Testis (tissue), 3 donors: Measurements from ENCODE around the gene POLR3GL. TPM values are rescaled to one million over a fixed set of nuclear protein-coding genes. Genes with fewer than 3 reads are reported as not detected.

Experiments
- DNase-seq: peaks from one replicate; pipeline ENCODE4 v3.0.0-alpha.2; 2019
- H3K27ac ChIP-seq, 2 donors: fragments of 200-600 bp; sonication (generic); one replicate each; pipeline ENCODE4 v1.5.1; 2019
- H3K27me3 ChIP-seq: fragments of 200-600 bp; sonication (generic); one replicate; pipeline ENCODE4 v1.5.1; 2019
- H3K36me3 ChIP-seq: fragments of 200-600 bp; sonication (generic); one replicate; pipeline ENCODE4 v1.5.1; 2017; ENCODE audit warnings: low read depth; ENCODE audit errors: missing control alignments
- H3K4me1 ChIP-seq: fragments of 200-600 bp; sonication (generic); one replicate; pipeline ENCODE4 v1.5.1; 2019
- H3K4me3 ChIP-seq, 2 donors: fragments of 200-600 bp; sonication (generic); one replicate each; pipeline ENCODE4 v1.5.1; 2017 to 2019
- H3K9me3 ChIP-seq: fragments of 200-600 bp; sonication (generic); one replicate; pipeline ENCODE4 v1.5.1; 2017
- POLR2A ChIP-seq: fragments of 450-650 bp; IDR thresholded peaks from one replicate; pipeline ENCODE4 v1.6.1; 2017; ENCODE audit warnings: antibody characterized with exemption, mild to moderate bottlenecking, moderate library complexity
- WGBS, 2 donors: methylation state at CpG; one replicate each; pipeline ENCODE4 v1.1.5; 2018; 5-methylcytosine and 5-hydroxymethylcytosine counted together
- intact Hi-C: fragments of 100-400 bp; cut with DNase I; formaldehyde crosslinking; loops from one replicate; pipeline ENCODE4 v1.15.1; 2023; ENCODE audit warnings: low total_unique reads
- polyA plus RNA-seq: library from polyadenylated mRNA; stranded (reverse); fragments of 350-450 nt; fragmentation: Illumina TruSeq; extraction: RNeasy Lipid Tissue Mini Kit (QIAGEN cat#74804); gene quantifications from one replicate; pipeline ENCODE4 v1.2.3, GENCODE V29; 2014; ENCODE audit warnings: low read depth, low replicate concordance; ENCODE audit not compliant: insufficient read depth
- total RNA-seq, 2 donors: library from RNA; depleted of rRNA; stranded (reverse); fragments of >200 nt; gene quantifications; one replicate each; pipeline ENCODE4 v1.2.3, GENCODE V29; 2016
- TF ChIP-seq, protein P1 (sequence below), 3 experiments: fragments of 450-650 bp in 2 of 3; fragments of 200-600 bp in 1 of 3; sonication (generic) in 1 of 3; IDR thresholded peaks; one replicate each; pipeline ENCODE4 v1.5.1; 2016 to 2019; ENCODE audit warnings: antibody characterized with exemption in 3 of 3, mild to moderate bottlenecking in 2 of 3, moderate library complexity in 1 of 3

The POLR3GL gene
- total and polyA plus RNA-seq, 3 donors from 2014 or later, result 20.9 to 37.9 (median 23.5) TPM

DNA sequence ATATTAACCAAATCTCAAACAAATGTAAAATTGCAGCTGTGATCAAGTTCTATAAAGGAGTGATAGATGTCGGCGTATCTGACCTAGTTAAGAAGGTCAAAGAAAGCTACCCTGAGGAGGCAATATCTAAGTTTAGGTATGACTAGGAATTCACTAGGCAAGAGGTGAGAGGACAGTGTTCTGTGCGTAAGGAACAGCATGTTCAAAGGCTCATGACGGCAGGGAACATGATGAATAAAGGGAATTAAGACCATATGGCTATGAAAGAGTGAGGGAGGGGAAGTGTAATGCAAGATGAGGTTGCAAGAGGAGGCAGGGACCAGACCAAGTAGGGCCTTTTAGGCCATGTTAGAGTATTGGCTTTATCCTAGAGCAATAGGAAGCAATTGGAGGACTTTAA lies 15.3 kb upstream of the POLR3GL start:
- TF ChIP-seq, protein P1, sequence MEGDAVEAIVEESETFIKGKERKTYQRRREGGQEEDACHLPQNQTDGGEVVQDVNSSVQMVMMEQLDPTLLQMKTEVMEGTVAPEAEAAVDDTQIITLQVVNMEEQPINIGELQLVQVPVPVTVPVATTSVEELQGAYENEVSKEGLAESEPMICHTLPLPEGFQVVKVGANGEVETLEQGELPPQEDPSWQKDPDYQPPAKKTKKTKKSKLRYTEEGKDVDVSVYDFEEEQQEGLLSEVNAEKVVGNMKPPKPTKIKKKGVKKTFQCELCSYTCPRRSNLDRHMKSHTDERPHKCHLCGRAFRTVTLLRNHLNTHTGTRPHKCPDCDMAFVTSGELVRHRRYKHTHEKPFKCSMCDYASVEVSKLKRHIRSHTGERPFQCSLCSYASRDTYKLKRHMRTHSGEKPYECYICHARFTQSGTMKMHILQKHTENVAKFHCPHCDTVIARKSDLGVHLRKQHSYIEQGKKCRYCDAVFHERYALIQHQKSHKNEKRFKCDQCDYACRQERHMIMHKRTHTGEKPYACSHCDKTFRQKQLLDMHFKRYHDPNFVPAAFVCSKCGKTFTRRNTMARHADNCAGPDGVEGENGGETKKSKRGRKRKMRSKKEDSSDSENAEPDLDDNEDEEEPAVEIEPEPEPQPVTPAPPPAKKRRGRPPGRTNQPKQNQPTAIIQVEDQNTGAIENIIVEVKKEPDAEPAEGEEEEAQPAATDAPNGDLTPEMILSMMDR (IDR thresholded peaks at IDR 0.05), result no peak
- TF ChIP-seq POLR2A, result no peak
- H3K4me1 ChIP-seq, result no peaks in the 10 kb centered on the region
- H3K36me3 ChIP-seq, result no peaks in the 10 kb centered on the region
- no peak overlapping the region for H3K27ac ChIP-seq
- H3K9me3 ChIP-seq, result no peaks in the 10 kb centered on the region
- intact Hi-C loops, result no loop called here
- no peaks in the 10 kb centered on the region for H3K27me3 ChIP-seq
- H3K4me3 ChIP-seq, result no peak overlapping the region
- 61 to 82% methylated on average over 4 of the region's 4 CpGs for WGBS, 2 donors
- DNase-seq, result no peak

GRCh38 chr1:145951526-145951925 lies 13.0 kb upstream of the POLR3GL start:
- Histone ChIP-seq H3K36me3 (no peaks in the 10 kb centered on the region), H3K9me3 (no peaks in the 10 kb centered on the region), H3K4me3 (no peak overlapping the region), H3K4me1 (peaks cover 16% of the 10 kb centered on the region), H3K27me3 (no peaks in the 10 kb centered on the region), H3K27ac (no peak overlapping the region)
- 71 to 79% methylated on average over 1 of the region's 1 CpG for WGBS, 2 donors
- no peak for TF ChIP-seq POLR2A
- TF ChIP-seq, protein P1 (IDR thresholded peaks at IDR 0.05), result no peak
- no peak for DNase-seq
- intact Hi-C loops, result no loop called here

- H3K9me3 ChIP-seq, result no peaks in the 10 kb centered on the region
- H3K27ac ChIP-seq, result no peak overlapping the region
- no peaks in the 10 kb centered on the region for H3K27me3 ChIP-seq
- TF ChIP-seq POLR2A, result no peak
- TF ChIP-seq, protein P1 (IDR thresholded peaks at IDR 0.05), result no peak
- intact Hi-C loops, result no loop called here
- no peak overlapping the region for H3K4me3 ChIP-seq
- WGBS, 2 donors, result 95 to 100% methylated on average over 3 of the region's 3 CpGs
- peaks cover 20% of the 10 kb centered on the region for H3K4me1 ChIP-seq
- DNase-seq, result no peak
- no peaks in the 10 kb centered on the region for H3K36me3 ChIP-seq
These were observed 11.6 kb upstream of the POLR3GL start for GRCh38 chr1:145952903-145953302.

DNA sequence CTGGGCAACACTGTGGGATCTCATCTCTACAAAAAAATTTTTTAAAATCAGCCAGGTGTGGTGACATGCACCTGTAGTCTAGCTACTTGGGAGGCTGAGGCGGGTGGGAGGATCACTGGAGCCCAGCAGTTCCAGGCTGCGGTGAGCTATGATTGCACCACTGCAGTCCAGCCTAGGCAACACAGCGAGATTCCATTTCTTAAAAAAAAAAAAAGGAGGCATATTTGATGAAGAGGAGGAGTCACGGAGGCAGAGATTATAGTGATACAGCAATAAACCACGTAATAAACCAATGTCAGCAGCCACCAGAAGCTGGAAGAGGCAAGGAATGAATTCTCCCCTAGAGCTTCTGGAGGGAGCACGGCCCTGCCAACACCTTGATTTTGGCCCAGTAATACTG lies 10.6 kb upstream of the POLR3GL start:
- 85 to 86% methylated on average over 6 of the region's 6 CpGs for WGBS, 2 donors
- no peaks in the 10 kb centered on the region for H3K36me3 ChIP-seq
- TF ChIP-seq, protein P1 (IDR thresholded peaks at IDR 0.05), result no peak
- TF ChIP-seq POLR2A, result no peak

DNA sequence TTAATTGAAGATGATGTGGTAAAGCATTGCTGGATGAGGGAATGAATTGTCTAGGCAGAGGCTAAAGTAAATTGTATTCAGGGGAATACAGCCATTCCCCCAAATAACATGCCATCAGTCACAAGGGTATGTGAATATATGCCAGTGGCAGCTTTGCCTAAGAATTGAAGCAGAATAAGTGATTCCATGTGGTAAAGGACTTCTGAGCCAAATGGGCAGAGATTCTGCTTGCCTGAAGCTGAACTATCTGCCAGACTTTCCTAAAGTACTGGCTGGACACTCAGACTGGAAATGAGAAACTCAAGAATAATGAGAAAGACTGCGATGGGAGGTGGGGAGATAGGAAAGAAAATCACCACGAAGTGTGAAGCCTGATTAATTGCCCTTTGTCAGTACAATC lies 9.1 kb upstream of the POLR3GL start:
- no peaks in the 10 kb centered on the region for H3K9me3 ChIP-seq
- DNase-seq, result no peak
- no peaks in the 10 kb centered on the region for H3K36me3 ChIP-seq
- no peak overlapping the region for H3K4me3 ChIP-seq
- H3K4me1 ChIP-seq, result peaks cover 26% of the 10 kb centered on the region
- intact Hi-C loops, result no loop called here
- 17 to 23% methylated on average over 2 of the region's 2 CpGs for WGBS, 2 donors
- TF ChIP-seq, protein P1 (IDR thresholded peaks at IDR 0.05), result no peak
- no peak for TF ChIP-seq POLR2A
- H3K27ac ChIP-seq, result peak overlapping the region in 1 of 2 donors; percentile 47
- H3K27me3 ChIP-seq, result no peaks in the 10 kb centered on the region

More for the DNA sequence above, 10.6 kb upstream of the POLR3GL start:
- Histone ChIP-seq H3K27ac (no peak overlapping the region), H3K4me1 (peaks cover 26% of the 10 kb centered on the region), H3K27me3 (no peaks in the 10 kb centered on the region), H3K9me3 (no peaks in the 10 kb centered on the region), H3K4me3 (no peak overlapping the region)
- intact Hi-C loops, result no loop called here
- no peak for DNase-seq
